ENCODE data around the gene SF3B4. TPM values are rescaled to one million over a fixed set of nuclear protein-coding genes. Genes with fewer than 3 reads are reported as not detected.
A peak's percentile ranks its signal among the peaks of the same experiment; 100 is the strongest.

The SF3B4 gene
- polyA plus RNA-seq, 3 donors, result 13.0 to 34.8 (median 23.6) TPM

GRCh38 chr1:149936170-149936991 is 8.8 kb upstream of the SF3B4 start, which contains the start of gene MTMR11:
Gene MTMR11 (minus strand): TSS chr1:149936879. CDS start chr1:149936647, 232 bp downstream.
- H3K27ac ChIP-seq (ENCODE audit: low read depth, low read length), result no peak within 1 kb of the TSS
- WGBS, 3 donors, result 20 to 45% (median 39%) methylated on average over 18 of the region's 18 CpGs

- 44 to 65% (median 62%) methylated on average over 2 of the region's 2 CpGs for WGBS, 3 donors
- H3K27ac ChIP-seq (ENCODE audit: low read depth, low read length), result no peak overlapping the region
Observed at GRCh38 chr1:149934356-149934755, 6.8 kb upstream of the SF3B4 start.

GRCh38 chr1:149933208-149933607 is 5.6 kb upstream of the SF3B4 start:
- WGBS, 3 donors, result 90 to 98% (median 96%) methylated on average over 4 of the region's 4 CpGs

GRCh38 chr1:149932474-149932873 is 4.9 kb upstream of the SF3B4 start:
- 89 to 95% (median 94%) methylated on average over 8 of the region's 8 CpGs for WGBS, 3 donors
- no peak overlapping the region for H3K27ac ChIP-seq (ENCODE audit: low read depth, low read length)

More at GRCh38 chr1:149933208-149933607, 5.6 kb upstream of the SF3B4 start:
- no peak overlapping the region for H3K27ac ChIP-seq (ENCODE audit: low read depth, low read length)

GRCh38 chr1:149931212-149931790 is 3.7 kb upstream of the SF3B4 start:
- 80 to 85% (median 82%) methylated on average over 13 of the region's 13 CpGs for WGBS, 3 donors
- no peak overlapping the region for H3K27ac ChIP-seq (ENCODE audit: low read depth, low read length)

- 83 to 89% (median 85%) methylated on average over 2 of the region's 2 CpGs for WGBS, 3 donors
- H3K27ac ChIP-seq (ENCODE audit: low read depth, low read length), result no peak overlapping the region
Observed at GRCh38 chr1:149929856-149930255, 2.3 kb upstream of the SF3B4 start.

GRCh38 chr1:149928401-149928724 is 760 bp upstream of the SF3B4 start:
- 0 to 3% (median 0%) methylated on average over 1 of the region's 1 CpG for whole genome bisulfite sequencing, 3 donors
- H3K27ac ChIP-seq (ENCODE audit: low read depth, low read length), result peak overlapping the region; percentile 60

GRCh38 chr1:149927056-149927562 is 494 bp downstream of the SF3B4 start:
- 2 to 7% (median 3%) methylated on average over 10 of the region's 10 CpGs for WGBS, 3 donors
- no peak overlapping the region for H3K27ac ChIP-seq (ENCODE audit: low read depth, low read length)

GRCh38 chr1:149926296-149926695 is 1.3 kb downstream of the SF3B4 start:
- WGBS, 3 donors, result 89 to 92% (median 92%) methylated on average over 9 of the region's 9 CpGs
- no peak overlapping the region for H3K27ac ChIP-seq (ENCODE audit: low read depth, low read length)

- no peak overlapping the region for H3K27ac ChIP-seq (ENCODE audit: low read depth, low read length)
- 74 to 90% (median 76%) methylated on average over 2 of the region's 2 CpGs for WGBS, 3 donors
Observed at GRCh38 chr1:149925751-149926150, 1.9 kb downstream of the SF3B4 start.

- no peak overlapping the region for H3K27ac ChIP-seq (ENCODE audit: low read depth, low read length)
- 73 to 82% (median 81%) methylated on average over 3 of the region's 3 CpGs for WGBS, 3 donors
Observed at GRCh38 chr1:149925345-149925744, 2.3 kb downstream of the SF3B4 start.

GRCh38 chr1:149923626-149924025 is 4.0 kb downstream of the SF3B4 start:
- H3K27ac ChIP-seq (ENCODE audit: low read depth, low read length), result no peak overlapping the region
- WGBS, 3 donors, result 84 to 90% (median 89%) methylated on average over 10 of the region's 10 CpGs

GRCh38 chr1:149917571-149918144 is 9.9 kb downstream of the SF3B4 start, which contains the start of gene SV2A:
Gene SV2A (minus strand): TSS chr1:149917844. CDS start chr1:149913840, 4,004 bp downstream.
- no peak within 1 kb of the TSS for H3K27ac ChIP-seq (ENCODE audit: low read depth, low read length)
- WGBS, 3 donors, result 1% methylated on average over 23 to 24 of the region's 24 CpGs

- WGBS, 3 donors, result 9 to 16% (median 12%) methylated on average over 10 of the region's 10 CpGs
- no peak overlapping the region for H3K27ac ChIP-seq (ENCODE audit: low read depth, low read length)
Observed at GRCh38 chr1:149916898-149917252, 10.7 kb downstream of the SF3B4 start.

- WGBS, 3 donors, result 20 to 24% (median 20%) methylated on average over 9 of the region's 9 CpGs
- H3K27ac ChIP-seq (ENCODE audit: low read depth, low read length), result no peak overlapping the region
Observed at GRCh38 chr1:149916193-149916897, 11.3 kb downstream of the SF3B4 start.

- H3K27ac ChIP-seq (ENCODE audit: low read depth, low read length), result no peak overlapping the region
- WGBS, 3 donors, result 76 to 80% (median 79%) methylated on average over 11 of the region's 11 CpGs
Observed at GRCh38 chr1:149915429-149916192, 12.0 kb downstream of the SF3B4 start.

- WGBS, 3 donors, result 70 to 82% (median 79%) methylated on average over 1 of the region's 1 CpG
Observed at GRCh38 chr1:149914545-149914944, 13.1 kb downstream of the SF3B4 start.

GRCh38 chr1:149906570-149907075 is 21.0 kb downstream of the SF3B4 start:
- 69 to 93% (median 90%) methylated on average over 10 of the region's 10 CpGs for WGBS, 3 donors
- no peak overlapping the region for H3K27ac ChIP-seq (ENCODE audit: low read depth, low read length)

More at GRCh38 chr1:149914545-149914944, 13.1 kb downstream of the SF3B4 start:
- no peak overlapping the region for H3K27ac ChIP-seq (ENCODE audit: low read depth, low read length)
